ENCODE results near the gene TUBAL3. TPM values are rescaled to one million over a fixed set of nuclear protein-coding genes. Genes with fewer than 3 reads are reported as not detected.

TUBAL3 gene
- total and polyA plus RNA-seq, 3 experiments from 2014 or later: not detected

DNA sequence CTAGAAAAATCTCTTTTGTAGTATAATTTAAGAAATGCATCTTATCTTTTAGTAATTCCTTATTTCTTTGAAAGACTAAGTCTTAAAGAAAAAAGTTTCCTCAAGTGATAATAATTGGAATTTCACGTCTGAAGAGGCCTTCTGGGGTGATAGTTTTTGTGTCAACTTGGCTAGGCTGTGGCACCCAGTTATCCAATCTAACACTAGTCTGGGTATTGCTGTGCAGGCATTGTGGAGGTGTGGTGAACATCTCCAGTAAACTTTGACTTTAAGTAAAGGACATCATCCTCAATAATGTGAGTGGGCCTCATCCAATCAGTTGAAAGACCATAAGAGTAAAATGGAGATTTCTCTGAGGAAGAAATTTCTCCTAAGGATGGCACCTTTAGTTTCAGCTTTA lies 2.3 kb upstream of the TUBAL3 start:
- Mint-ChIP-seq H3K27ac (no peak overlapping the region), H3K4me3 (no peak overlapping the region), H3K27me3 (peaks cover 14 to 25% of the 10 kb centered on the region in 2 donors), H3K36me3 (peaks cover 0 to 2% (median 0%) of the 10 kb centered on the region in 3 donors), H3K4me1 (peaks cover 0 to under 1% (median 0%) of the 10 kb centered on the region in 3 donors), H3K9me3 (peaks cover 0 to 2% (median 0%) of the 10 kb centered on the region in 5 donors)
- no peaks in the 10 kb centered on the region for H3K27me3 ChIP-seq (ENCODE audit: insufficient read depth, low read length, poor library complexity, severe bottlenecking)
- H3K4me1 ChIP-seq (ENCODE audit: insufficient read depth, low read length): peaks cover under 1% of the 10 kb centered on the region
- no peak overlapping the region for H3K4me3 ChIP-seq (ENCODE audit: low read length)
- POLR2A ChIA-PET: no interaction called here
- H3K9me3 ChIP-seq (ENCODE audit: low read length): no peaks in the 10 kb centered on the region
- no peak overlapping the region for H3K27ac ChIP-seq (ENCODE audit: low read depth, low read length)
- no peaks in the 10 kb centered on the region for H3K36me3 ChIP-seq (ENCODE audit: insufficient read depth, low read length)
- CTCF ChIA-PET: interaction anchor here (1.0 kb wide), 1 partner anchor 12 kb away, joined by 3 read pairs; no protein-coding TSS in a partner anchor
- no peak for DNase-seq

DNA sequence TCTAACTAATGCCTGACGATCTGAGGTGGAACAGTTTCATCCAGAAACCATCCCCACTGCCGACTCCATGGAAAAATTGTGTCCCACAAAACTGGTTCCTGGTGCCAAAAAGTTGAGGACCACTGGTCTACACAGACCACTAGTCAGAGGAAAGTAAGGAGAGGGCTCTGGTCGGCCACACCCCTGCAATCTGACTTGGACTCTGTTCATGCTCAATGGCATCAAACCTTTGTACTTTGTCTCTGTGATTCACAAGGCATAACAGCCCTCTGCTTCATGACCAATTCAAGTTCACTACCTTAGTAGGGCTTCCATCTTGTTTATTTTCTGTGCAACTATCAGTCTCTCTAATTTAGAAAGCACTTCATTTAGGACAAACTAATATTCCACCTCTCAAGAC lies 1.8 kb downstream of the TUBAL3 start:
- no peaks in the 10 kb centered on the region for H3K9me3 ChIP-seq (ENCODE audit: low read length)
- Mint-ChIP-seq H3K4me1 (no peaks in the 10 kb centered on the region), H3K9me3 (no peaks in the 10 kb centered on the region), H3K27me3 (peaks cover 8 to 23% of the 10 kb centered on the region in 2 donors), H3K36me3 (no peaks in the 10 kb centered on the region), H3K27ac (no peak overlapping the region), H3K4me3 (no peak overlapping the region)
- H3K4me1 ChIP-seq (ENCODE audit: insufficient read depth, low read length): no peaks in the 10 kb centered on the region
- H3K4me3 ChIP-seq (ENCODE audit: low read length): no peak overlapping the region
- DNase-seq: no peak
- POLR2A ChIA-PET: no interaction called here
- H3K27me3 ChIP-seq (ENCODE audit: insufficient read depth, low read length, poor library complexity, severe bottlenecking): no peaks in the 10 kb centered on the region
- H3K27ac ChIP-seq (ENCODE audit: low read depth, low read length): no peak overlapping the region
- H3K36me3 ChIP-seq (ENCODE audit: insufficient read depth, low read length): no peaks in the 10 kb centered on the region
- CTCF ChIA-PET: no interaction called here

GRCh38 chr10:5400468-5401240 lies 4.0 kb downstream of the TUBAL3 start:
- Histone ChIP-seq H3K36me3 (ENCODE audit: insufficient read depth, low read length) (no peaks in the 10 kb centered on the region), H3K4me3 (ENCODE audit: low read length) (no peak overlapping the region), H3K27ac (ENCODE audit: low read depth, low read length) (no peak overlapping the region), H3K4me1 (ENCODE audit: insufficient read depth, low read length) (no peaks in the 10 kb centered on the region), H3K9me3 (ENCODE audit: low read length) (no peaks in the 10 kb centered on the region), H3K27me3 (ENCODE audit: insufficient read depth, low read length, poor library complexity, severe bottlenecking) (no peaks in the 10 kb centered on the region)
- no peaks in the 10 kb centered on the region for H3K36me3 Mint-ChIP-seq
- no peaks in the 10 kb centered on the region for H3K9me3 Mint-ChIP-seq
- DNase-seq: no peak
- H3K27ac Mint-ChIP-seq: no peak overlapping the region
- ChIA-PET POLR2A (no interaction called here), CTCF (interaction anchor here (1.0 kb wide), 1 partner anchor 223 kb away, joined by 3 read pairs; no protein-coding TSS in a partner anchor)
- peak overlapping the region in 1 of 7 donors; percentile 6 for H3K4me3 Mint-ChIP-seq
- peaks cover 9 to 33% of the 10 kb centered on the region in 2 donors for H3K27me3 Mint-ChIP-seq
- H3K4me1 Mint-ChIP-seq: no peaks in the 10 kb centered on the region

DNA sequence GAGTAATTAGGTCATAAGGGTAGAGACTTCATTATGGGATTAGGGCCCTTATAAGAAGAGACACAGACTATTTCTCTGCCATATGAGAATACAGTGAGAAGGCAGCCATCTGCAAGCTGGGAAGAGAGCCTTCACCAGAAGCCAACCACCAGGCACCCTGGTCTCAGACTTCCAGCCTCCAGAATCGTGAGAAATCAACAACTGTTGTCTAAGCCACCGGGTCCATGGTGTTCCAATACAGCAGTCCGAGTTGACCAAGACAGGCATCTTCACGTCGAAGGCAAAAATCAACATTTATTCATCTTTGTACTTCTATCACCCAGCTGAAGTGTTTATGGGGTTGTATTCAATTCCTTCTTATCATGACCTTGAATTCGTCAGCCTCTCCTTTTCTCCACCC lies 5.3 kb downstream of the TUBAL3 start:
- no peak overlapping the region for H3K27ac Mint-ChIP-seq
- CTCF ChIA-PET: interaction anchor here (0.5 kb wide), 1 partner anchor 32 kb away, joined by 3 read pairs; no protein-coding TSS in a partner anchor
- Histone ChIP-seq H3K27ac (ENCODE audit: low read depth, low read length) (no peak overlapping the region), H3K36me3 (ENCODE audit: insufficient read depth, low read length) (no peaks in the 10 kb centered on the region), H3K4me1 (ENCODE audit: insufficient read depth, low read length) (no peaks in the 10 kb centered on the region), H3K27me3 (ENCODE audit: insufficient read depth, low read length, poor library complexity, severe bottlenecking) (no peaks in the 10 kb centered on the region), H3K4me3 (ENCODE audit: low read length) (no peak overlapping the region), H3K9me3 (ENCODE audit: low read length) (no peaks in the 10 kb centered on the region)
- peaks cover 9 to 37% of the 10 kb centered on the region in 2 donors for H3K27me3 Mint-ChIP-seq
- POLR2A ChIA-PET: no interaction called here
- no peak for DNase-seq
- no peak overlapping the region for H3K4me3 Mint-ChIP-seq
- no peaks in the 10 kb centered on the region for H3K36me3 Mint-ChIP-seq
- H3K4me1 Mint-ChIP-seq: no peaks in the 10 kb centered on the region
- H3K9me3 Mint-ChIP-seq: no peaks in the 10 kb centered on the region

DNA sequence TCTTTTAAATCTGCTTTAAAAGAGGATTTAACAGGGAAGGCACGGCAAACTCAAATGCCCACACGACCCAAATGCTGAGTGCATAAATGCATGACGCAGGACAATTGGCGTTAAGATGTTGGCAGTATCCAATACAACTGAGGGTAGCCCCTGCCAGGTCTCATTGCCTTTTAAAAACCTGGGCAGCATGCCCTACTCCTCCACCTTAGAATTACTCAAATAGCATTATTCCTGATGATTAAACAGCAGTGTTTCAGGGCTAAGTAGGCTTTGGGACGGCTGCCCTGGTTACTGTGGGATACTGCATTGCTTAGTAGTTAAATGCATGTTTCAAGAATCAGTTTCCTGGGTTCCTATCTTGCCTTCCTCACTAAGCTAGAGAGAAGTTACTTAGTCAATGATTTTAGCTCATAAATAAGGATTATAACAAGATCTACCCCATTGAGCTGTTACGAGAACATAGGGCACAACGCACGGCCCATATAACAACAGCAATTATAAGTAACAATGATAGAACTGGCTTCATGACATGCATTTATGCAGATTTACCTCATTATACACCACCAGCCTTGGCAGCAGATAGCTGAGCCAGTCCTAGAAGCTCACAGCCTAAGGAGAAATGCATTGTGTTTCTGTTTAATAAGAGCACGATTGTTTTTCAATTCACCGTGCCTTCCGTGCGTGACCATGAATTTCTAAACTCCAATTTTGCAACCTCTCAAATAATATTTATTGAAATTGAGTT lies 7.9 kb downstream of the TUBAL3 start:
- Mint-ChIP-seq H3K27ac (no peak overlapping the region), H3K4me3 (no peak overlapping the region), H3K9me3 (peaks cover 4 to 11% (median 5%) of the 10 kb centered on the region in 5 donors), H3K4me1 (no peaks in the 10 kb centered on the region), H3K27me3 (peaks cover 13 to 50% of the 10 kb centered on the region in 2 donors), H3K36me3 (peaks cover 0 to 4% (median 0%) of the 10 kb centered on the region in 3 donors)
- Histone ChIP-seq H3K36me3 (ENCODE audit: insufficient read depth, low read length) (no peaks in the 10 kb centered on the region), H3K4me1 (ENCODE audit: insufficient read depth, low read length) (no peaks in the 10 kb centered on the region), H3K4me3 (ENCODE audit: low read length) (no peak overlapping the region), H3K9me3 (ENCODE audit: low read length) (no peaks in the 10 kb centered on the region), H3K27ac (ENCODE audit: low read depth, low read length) (no peak overlapping the region), H3K27me3 (ENCODE audit: insufficient read depth, low read length, poor library complexity, severe bottlenecking) (no peaks in the 10 kb centered on the region)
- DNase-seq: no peak
- CTCF ChIA-PET: no interaction called here
- POLR2A ChIA-PET: no interaction called here

- Mint-ChIP-seq H3K9me3 (peaks cover 15 to 27% (median 19%) of the 10 kb centered on the region in 5 donors), H3K4me1 (no peaks in the 10 kb centered on the region), H3K4me3 (no peak overlapping the region), H3K36me3 (peaks cover 0 to 14% (median 0%) of the 10 kb centered on the region in 3 donors), H3K27ac (no peak overlapping the region), H3K27me3 (peaks cover 13 to 47% of the 10 kb centered on the region in 2 donors)
- Histone ChIP-seq H3K9me3 (ENCODE audit: low read length) (no peaks in the 10 kb centered on the region), H3K4me1 (ENCODE audit: insufficient read depth, low read length) (no peaks in the 10 kb centered on the region), H3K27ac (ENCODE audit: low read depth, low read length) (no peak overlapping the region), H3K36me3 (ENCODE audit: insufficient read depth, low read length) (no peaks in the 10 kb centered on the region), H3K4me3 (ENCODE audit: low read length) (no peak overlapping the region), H3K27me3 (ENCODE audit: insufficient read depth, low read length, poor library complexity, severe bottlenecking) (no peaks in the 10 kb centered on the region)
- ChIA-PET CTCF (no interaction called here), POLR2A (no interaction called here)
- DNase-seq: no peak
Observed at GRCh38 chr10:5395168-5395567, 9.5 kb downstream of the TUBAL3 start.

GRCh38 chr10:5393529-5393928 lies 11.1 kb downstream of the TUBAL3 start:
- Mint-ChIP-seq H3K27ac (no peak overlapping the region), H3K4me3 (no peak overlapping the region), H3K27me3 (peaks cover 10 to 34% of the 10 kb centered on the region in 2 donors), H3K36me3 (peaks cover 0 to 18% (median 0%) of the 10 kb centered on the region in 3 donors), H3K9me3 (peaks cover 15 to 40% (median 30%) of the 10 kb centered on the region in 5 donors), H3K4me1 (no peaks in the 10 kb centered on the region)
- Histone ChIP-seq H3K4me1 (ENCODE audit: insufficient read depth, low read length) (no peaks in the 10 kb centered on the region), H3K9me3 (ENCODE audit: low read length) (no peaks in the 10 kb centered on the region), H3K27me3 (ENCODE audit: insufficient read depth, low read length, poor library complexity, severe bottlenecking) (no peaks in the 10 kb centered on the region), H3K4me3 (ENCODE audit: low read length) (no peak overlapping the region), H3K36me3 (ENCODE audit: insufficient read depth, low read length) (no peaks in the 10 kb centered on the region), H3K27ac (ENCODE audit: low read depth, low read length) (no peak overlapping the region)
- DNase-seq: no peak
- ChIA-PET POLR2A (no interaction called here), CTCF (no interaction called here)

DNA sequence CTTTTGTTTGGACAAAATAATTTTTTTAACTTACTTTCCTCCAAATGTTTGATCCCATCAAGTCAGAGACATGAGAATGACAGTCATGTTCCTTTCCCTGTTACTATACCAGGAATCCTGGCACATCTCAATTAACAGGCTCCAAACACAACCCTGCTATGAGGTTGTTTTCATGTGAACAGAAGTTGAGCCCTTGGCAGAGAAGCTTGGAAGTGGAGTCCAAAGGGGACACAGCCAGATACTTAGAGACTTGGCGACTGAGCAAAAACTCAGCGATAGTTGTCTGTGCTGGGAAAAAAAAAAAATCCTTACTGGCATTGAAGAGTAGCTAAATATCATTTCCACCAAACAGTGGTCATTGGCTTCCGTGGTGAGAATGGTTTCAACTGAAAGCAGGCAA lies 12.8 kb downstream of the TUBAL3 start:
- Histone ChIP-seq H3K4me1 (ENCODE audit: insufficient read depth, low read length) (no peaks in the 10 kb centered on the region), H3K4me3 (ENCODE audit: low read length) (no peak overlapping the region), H3K27ac (ENCODE audit: low read depth, low read length) (no peak overlapping the region), H3K36me3 (ENCODE audit: insufficient read depth, low read length) (no peaks in the 10 kb centered on the region), H3K27me3 (ENCODE audit: insufficient read depth, low read length, poor library complexity, severe bottlenecking) (no peaks in the 10 kb centered on the region), H3K9me3 (ENCODE audit: low read length) (no peaks in the 10 kb centered on the region)
- H3K27me3 Mint-ChIP-seq: peaks cover 6 to 31% of the 10 kb centered on the region in 2 donors
- H3K4me3 Mint-ChIP-seq: no peak overlapping the region
- DNase-seq: no peak
- H3K4me1 Mint-ChIP-seq: no peaks in the 10 kb centered on the region
- peaks cover 0 to 24% (median 0%) of the 10 kb centered on the region in 3 donors for H3K36me3 Mint-ChIP-seq
- POLR2A ChIA-PET: no interaction called here
- H3K9me3 Mint-ChIP-seq: peaks cover 15 to 45% (median 32%) of the 10 kb centered on the region in 5 donors
- no peak overlapping the region for H3K27ac Mint-ChIP-seq
- CTCF ChIA-PET: no interaction called here
